Ishikawa (cell line): ENCODE results near the gene DAAM1.

ENCODE experiments used
- CEBPB ChIP-seq: IDR thresholded peaks from 2 replicates; pipeline ENCODE4 v1.6.1; 2012
- CREB1 ChIP-seq: IDR thresholded peaks from 2 replicates; pipeline ENCODE4 v1.6.1; 2012; ENCODE audit warnings: low read depth
- EGR1 ChIP-seq: IDR thresholded peaks from 2 replicates; pipeline ENCODE4 v1.6.1; 2012
- EP300 ChIP-seq: IDR thresholded peaks from 2 replicates; pipeline ENCODE4 v1.6.1; 2012; ENCODE audit warnings: borderline replicate concordance
- FOXM1 ChIP-seq: IDR thresholded peaks from 2 replicates; pipeline ENCODE4 v1.6.1; 2012; ENCODE audit warnings: low read depth, borderline replicate concordance
- NFIC ChIP-seq: IDR thresholded peaks from 2 replicates; pipeline ENCODE4 v1.6.1; 2012
- RAD21 ChIP-seq: IDR thresholded peaks from 2 replicates; pipeline ENCODE4 v1.6.1; 2012; ENCODE audit warnings: low read depth
- TAF1 ChIP-seq: IDR thresholded peaks from 2 replicates; pipeline ENCODE4 v1.6.1; 2012; ENCODE audit warnings: low read depth, mild to moderate bottlenecking
- TCF12 ChIP-seq: IDR thresholded peaks from 2 replicates; pipeline ENCODE4 v1.6.1; 2012; ENCODE audit warnings: low read depth
- TEAD4 ChIP-seq: IDR thresholded peaks from 2 replicates; pipeline ENCODE4 v1.6.1; 2012
- YY1 ChIP-seq: IDR thresholded peaks from 2 replicates; pipeline ENCODE4 v1.6.1; 2012; ENCODE audit warnings: low read depth
- ZBTB7A ChIP-seq: IDR thresholded peaks from 2 replicates; pipeline ENCODE4 v1.6.1; 2012; ENCODE audit warnings: low read depth
- TF ChIP-seq, protein P1 (sequence below): IDR thresholded peaks from 2 replicates; pipeline ENCODE4 v1.6.1; 2012
- TF ChIP-seq, protein P2 (sequence below): IDR thresholded peaks from 2 replicates; pipeline ENCODE4 v1.6.1; 2012
- TF ChIP-seq, protein P3 (sequence below): IDR thresholded peaks from 2 replicates; pipeline ENCODE4 v1.6.1; 2012; ENCODE audit warnings: low read depth, mild to moderate bottlenecking

The DAAM1 gene

DNA sequence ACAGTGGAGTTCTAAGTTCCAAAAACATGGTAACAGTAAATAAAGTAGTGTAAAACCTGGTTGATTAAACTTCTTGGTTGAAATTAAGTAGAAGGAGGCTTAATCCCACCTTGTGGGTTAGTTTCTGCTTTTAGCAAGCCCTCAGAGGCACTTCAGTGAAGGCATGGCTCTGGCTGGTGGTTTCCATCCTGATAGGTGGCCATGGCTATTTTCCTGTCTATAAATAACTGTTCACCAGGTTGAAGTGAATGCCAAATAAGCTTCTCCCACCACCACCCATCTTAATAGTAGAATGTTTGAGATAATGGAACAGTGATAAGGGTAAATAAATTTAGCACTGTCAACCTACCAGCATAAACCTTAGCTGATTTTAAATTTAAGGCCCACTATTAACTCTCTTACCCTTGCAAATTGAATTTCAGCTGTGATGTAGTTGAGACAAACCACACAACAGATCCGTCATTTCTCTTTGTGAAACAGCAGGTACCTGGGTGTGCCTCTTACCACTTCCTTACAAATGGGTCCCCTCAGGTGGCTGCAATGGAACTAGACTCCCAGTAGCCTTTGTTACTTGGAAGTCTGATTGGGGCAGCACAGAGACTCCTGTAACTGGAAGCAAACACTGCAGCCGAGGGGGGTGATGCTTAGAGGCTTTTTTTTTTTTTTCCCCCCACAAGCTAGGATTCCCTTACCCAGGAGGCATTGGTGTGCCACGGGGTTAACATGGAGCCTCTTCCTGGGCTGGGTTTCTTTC, 41.4 kb downstream of the DAAM1 start:
- no peak for TF ChIP-seq YY1
- no peak for TF ChIP-seq NFIC
- TF ChIP-seq CEBPB, result no peak
- TF ChIP-seq TCF12, result no peak
- TF ChIP-seq RAD21, result no peak
- TF ChIP-seq, protein P1, sequence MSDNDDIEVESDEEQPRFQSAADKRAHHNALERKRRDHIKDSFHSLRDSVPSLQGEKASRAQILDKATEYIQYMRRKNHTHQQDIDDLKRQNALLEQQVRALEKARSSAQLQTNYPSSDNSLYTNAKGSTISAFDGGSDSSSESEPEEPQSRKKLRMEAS, result no peak

DNA sequence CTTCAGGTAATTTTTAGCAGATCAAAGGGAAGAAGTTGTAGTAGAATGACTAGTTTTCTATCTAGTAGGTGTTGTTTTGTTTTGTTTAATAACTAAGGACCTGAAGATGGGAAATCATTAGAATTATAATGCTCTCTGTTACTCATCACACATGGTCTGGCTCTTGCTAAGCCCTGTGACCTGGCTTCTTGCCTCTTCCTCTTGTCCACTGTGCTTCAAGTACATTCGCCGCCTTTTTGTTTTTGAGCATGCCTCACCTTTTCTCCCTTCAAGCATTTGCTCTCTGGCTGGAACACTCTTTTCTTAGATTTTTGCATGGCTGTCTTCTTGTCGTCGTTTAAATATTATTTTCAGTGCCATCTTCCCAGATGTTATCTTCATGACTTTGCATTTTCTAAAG, 47.7 kb downstream of the DAAM1 start:
- TF ChIP-seq, protein P2, sequence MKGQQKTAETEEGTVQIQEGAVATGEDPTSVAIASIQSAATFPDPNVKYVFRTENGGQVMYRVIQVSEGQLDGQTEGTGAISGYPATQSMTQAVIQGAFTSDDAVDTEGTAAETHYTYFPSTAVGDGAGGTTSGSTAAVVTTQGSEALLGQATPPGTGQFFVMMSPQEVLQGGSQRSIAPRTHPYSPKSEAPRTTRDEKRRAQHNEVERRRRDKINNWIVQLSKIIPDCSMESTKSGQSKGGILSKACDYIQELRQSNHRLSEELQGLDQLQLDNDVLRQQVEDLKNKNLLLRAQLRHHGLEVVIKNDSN, result no peak
- TF ChIP-seq YY1 (no peak), CEBPB (no peak), RAD21 (no peak), ZBTB7A (no peak), NFIC (no peak), FOXM1 (no peak), EP300 (no peak), CREB1 (no peak), TEAD4 (no peak)

DNA sequence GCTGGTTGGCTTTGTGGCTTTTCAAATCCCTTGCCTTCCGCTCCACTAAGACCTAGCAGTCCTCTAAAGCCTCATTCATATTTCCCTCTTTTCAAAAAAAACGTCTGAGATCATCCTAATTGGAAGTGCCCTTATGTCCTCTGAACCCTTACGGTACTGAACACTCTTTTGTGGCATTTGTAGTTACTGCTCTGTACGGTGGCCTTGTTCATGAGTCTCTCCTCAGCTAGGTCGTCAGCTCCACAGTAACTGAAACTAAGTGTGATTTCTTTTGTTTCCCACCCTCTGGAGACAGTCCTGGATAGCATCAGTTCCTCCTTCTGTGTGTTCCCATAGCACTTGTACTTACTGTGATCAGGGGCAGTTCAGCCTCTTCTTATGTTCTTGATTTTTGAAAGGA, 49.7 kb downstream of the DAAM1 start:
- TF ChIP-seq ZBTB7A (no peak), RAD21 (no peak), TCF12 (no peak), TEAD4 (no peak), EGR1 (no peak), YY1 (no peak), TAF1 (no peak), FOXM1 (no peak), CREB1 (no peak), NFIC (no peak)
- TF ChIP-seq, protein P2, result no peak
- TF ChIP-seq, protein P3, sequence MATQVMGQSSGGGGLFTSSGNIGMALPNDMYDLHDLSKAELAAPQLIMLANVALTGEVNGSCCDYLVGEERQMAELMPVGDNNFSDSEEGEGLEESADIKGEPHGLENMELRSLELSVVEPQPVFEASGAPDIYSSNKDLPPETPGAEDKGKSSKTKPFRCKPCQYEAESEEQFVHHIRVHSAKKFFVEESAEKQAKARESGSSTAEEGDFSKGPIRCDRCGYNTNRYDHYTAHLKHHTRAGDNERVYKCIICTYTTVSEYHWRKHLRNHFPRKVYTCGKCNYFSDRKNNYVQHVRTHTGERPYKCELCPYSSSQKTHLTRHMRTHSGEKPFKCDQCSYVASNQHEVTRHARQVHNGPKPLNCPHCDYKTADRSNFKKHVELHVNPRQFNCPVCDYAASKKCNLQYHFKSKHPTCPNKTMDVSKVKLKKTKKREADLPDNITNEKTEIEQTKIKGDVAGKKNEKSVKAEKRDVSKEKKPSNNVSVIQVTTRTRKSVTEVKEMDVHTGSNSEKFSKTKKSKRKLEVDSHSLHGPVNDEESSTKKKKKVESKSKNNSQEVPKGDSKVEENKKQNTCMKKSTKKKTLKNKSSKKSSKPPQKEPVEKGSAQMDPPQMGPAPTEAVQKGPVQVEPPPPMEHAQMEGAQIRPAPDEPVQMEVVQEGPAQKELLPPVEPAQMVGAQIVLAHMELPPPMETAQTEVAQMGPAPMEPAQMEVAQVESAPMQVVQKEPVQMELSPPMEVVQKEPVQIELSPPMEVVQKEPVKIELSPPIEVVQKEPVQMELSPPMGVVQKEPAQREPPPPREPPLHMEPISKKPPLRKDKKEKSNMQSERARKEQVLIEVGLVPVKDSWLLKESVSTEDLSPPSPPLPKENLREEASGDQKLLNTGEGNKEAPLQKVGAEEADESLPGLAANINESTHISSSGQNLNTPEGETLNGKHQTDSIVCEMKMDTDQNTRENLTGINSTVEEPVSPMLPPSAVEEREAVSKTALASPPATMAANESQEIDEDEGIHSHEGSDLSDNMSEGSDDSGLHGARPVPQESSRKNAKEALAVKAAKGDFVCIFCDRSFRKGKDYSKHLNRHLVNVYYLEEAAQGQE, result no peak

DNA sequence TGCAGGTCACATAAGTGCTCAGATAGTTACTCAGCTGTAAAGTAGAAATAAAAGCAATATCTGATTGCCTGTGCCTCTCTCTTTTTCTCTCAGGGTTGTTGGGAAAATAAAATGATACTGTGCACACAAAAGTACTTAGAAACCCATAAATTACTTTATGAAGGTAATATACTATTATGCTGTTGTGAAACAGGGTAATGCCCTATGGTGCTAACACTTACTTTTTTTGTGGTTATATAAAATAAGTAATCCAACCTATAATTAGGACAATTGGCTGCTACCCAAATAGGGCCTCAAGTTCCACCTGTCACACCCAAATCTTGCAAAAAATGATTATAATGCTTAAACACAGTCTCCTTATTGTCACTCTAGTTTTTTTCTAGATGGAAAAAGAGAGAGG, 50.6 kb downstream of the DAAM1 start:
- TF ChIP-seq NFIC (peak; percentile 60), EGR1 (no peak), CEBPB (peak; percentile 48; the same call in 1 of the 2 replicates), TCF12 (no peak), YY1 (no peak), TAF1 (no peak)

DNA sequence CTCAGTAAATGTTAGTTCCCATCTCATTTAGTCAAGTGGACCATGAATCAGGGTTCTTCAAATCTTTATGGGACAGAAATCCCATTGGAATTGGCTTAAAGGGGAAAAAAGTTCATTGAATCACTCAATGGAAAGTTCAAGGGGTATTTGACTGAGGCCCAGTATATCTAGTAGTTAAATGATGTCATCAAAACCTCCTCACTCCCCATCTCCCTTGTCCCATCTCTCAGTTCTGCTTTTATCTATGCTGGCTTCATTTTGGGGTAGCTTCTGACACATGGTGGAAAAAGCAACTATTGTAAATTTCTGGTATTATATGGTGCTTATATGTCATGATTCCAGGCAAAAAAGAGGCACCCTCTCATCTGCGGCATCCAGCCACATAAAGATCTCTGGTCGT, 51.9 kb downstream of the DAAM1 start:
- no peak for TF ChIP-seq EGR1
- TF ChIP-seq FOXM1, result no peak
- no peak for TF ChIP-seq TEAD4
- no peak for TF ChIP-seq TAF1
- TF ChIP-seq, protein P3, result no peak
- TF ChIP-seq NFIC, result no peak
- TF ChIP-seq TCF12, result no peak
- no peak for TF ChIP-seq CEBPB
- TF ChIP-seq RAD21, result no peak
- no peak for TF ChIP-seq ZBTB7A
- TF ChIP-seq, protein P1, result no peak
- TF ChIP-seq, protein P2, result no peak
- TF ChIP-seq CREB1, result no peak
- no peak for TF ChIP-seq EP300
- no peak for TF ChIP-seq YY1
